ENCODE measurements around the gene TAGLN2.

The TAGLN2 gene

GRCh38 chr1:159937054-159937750 lies 11.9 kb upstream of the TAGLN2 start:
- peak in 1 of 2 experiments; percentile 45 for DNase-seq (ENCODE audit: low read depth in 1 of 2, low spot score in 1 of 2)
- Histone ChIP-seq H3K4me3 (replicated peaks; ENCODE audit: insufficient read depth, low read length) (peak overlapping the region; percentile 17), H3K27ac (replicated peaks) (no peak overlapping the region), H3K27me3 (ENCODE audit: insufficient read depth, poor library complexity, severe bottlenecking) (no peaks in the 10 kb centered on the region)
- no peak for TF ChIP-seq REST (IDR thresholded peaks at IDR 0.05; ENCODE audit: insufficient replicate concordance, low read depth)
- no peak for TF ChIP-seq POLR2AphosphoS5 (IDR thresholded peaks at IDR 0.05; ENCODE audit: low read depth)
- no peak for TF ChIP-seq SPI1 (IDR thresholded peaks at IDR 0.05; ENCODE audit: borderline replicate concordance, low read depth)
- no peak for TF ChIP-seq CTCF (IDR thresholded peaks at IDR 0.05; ENCODE audit: insufficient read depth, low read length)
- no peak for TF ChIP-seq GABPA (IDR thresholded peaks at IDR 0.05; ENCODE audit: low read depth)

GRCh38 chr1:159936273-159936904 lies 11.1 kb upstream of the TAGLN2 start:
- H3K27me3 ChIP-seq (ENCODE audit: insufficient read depth, poor library complexity, severe bottlenecking) = no peaks in the 10 kb centered on the region
- DNase-seq (ENCODE audit: low read depth in 1 of 2, low spot score in 1 of 2) = peak in 1 of 2 experiments; percentile 70
- H3K4me3 ChIP-seq (replicated peaks; ENCODE audit: insufficient read depth, low read length) = no peak overlapping the region
- H3K27ac ChIP-seq (replicated peaks) = no peak overlapping the region
- TF ChIP-seq REST (IDR thresholded peaks at IDR 0.05; ENCODE audit: insufficient replicate concordance, low read depth) = no peak
- peak; percentile 99 for TF ChIP-seq CTCF (IDR thresholded peaks at IDR 0.05; ENCODE audit: insufficient read depth, low read length)
- peak; percentile 16; the same call in 1 of the 2 replicates for TF ChIP-seq SPI1 (IDR thresholded peaks at IDR 0.05; ENCODE audit: borderline replicate concordance, low read depth)
- TF ChIP-seq GABPA (IDR thresholded peaks at IDR 0.05; ENCODE audit: low read depth) = no peak
- TF ChIP-seq POLR2AphosphoS5 (IDR thresholded peaks at IDR 0.05; ENCODE audit: low read depth) = no peak

- Histone ChIP-seq H3K27me3 (ENCODE audit: insufficient read depth, poor library complexity, severe bottlenecking) (no peaks in the 10 kb centered on the region), H3K4me3 (replicated peaks; ENCODE audit: insufficient read depth, low read length) (no peak overlapping the region), H3K27ac (replicated peaks) (no peak overlapping the region)
- TF ChIP-seq REST (IDR thresholded peaks at IDR 0.05; ENCODE audit: insufficient replicate concordance, low read depth) = peak; percentile 100
- TF ChIP-seq CTCF (IDR thresholded peaks at IDR 0.05; ENCODE audit: insufficient read depth, low read length) = no peak
- peak; percentile 92 for TF ChIP-seq SPI1 (IDR thresholded peaks at IDR 0.05; ENCODE audit: borderline replicate concordance, low read depth)
- peak in 1 of 2 experiments; percentile 39 for DNase-seq (ENCODE audit: low read depth in 1 of 2, low spot score in 1 of 2)
Measured at GRCh38 chr1:159935719-159936272, 10.5 kb upstream of the TAGLN2 start.
